Retina (tissue), 1 donor: ENCODE results near the gene EEF1A2.
A peak's percentile ranks its signal among the peaks of the same experiment; 100 is the strongest.

Experiments used
- DNase-seq: peaks from one replicate; pipeline ENCODE4 v3.0.0-alpha.2; 2016

Gene EEF1A2

GRCh38 chr20:63498960-63499337 lies at the start of gene EEF1A2:
Gene EEF1A2 (minus strand): TSS chr20:63499083. CDS start chr20:63497763, 1,320 bp downstream.
- DNase-seq: peak; percentile 19

DNA sequence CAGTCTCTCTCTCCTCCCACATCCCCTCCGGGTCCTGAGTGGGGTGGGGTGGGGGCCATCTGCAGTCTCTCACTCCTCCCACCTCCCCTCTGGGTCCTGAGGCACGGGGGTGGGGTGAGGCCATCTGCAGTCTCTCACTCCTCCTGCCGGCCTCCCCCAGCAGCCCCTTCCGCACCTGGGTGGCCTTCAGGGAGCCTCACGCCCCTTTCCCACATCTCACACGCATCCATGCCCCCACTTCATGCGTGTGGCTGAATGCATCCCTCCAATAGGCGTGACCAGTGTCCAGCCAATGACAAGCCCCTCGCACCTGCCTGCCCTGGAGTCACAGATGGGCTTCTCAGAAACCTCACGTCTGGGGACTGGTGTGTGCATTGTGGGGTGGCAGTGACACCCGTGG lies 49.7 kb upstream of the EEF1A2 start:
- DNase-seq: no peak

GRCh38 chr20:63547725-63548480 lies 49.0 kb upstream of the EEF1A2 start, which contains the start of gene SRMS:
Gene SRMS (minus strand): TSS chr20:63547749. CDS start chr20:63547463, 286 bp downstream.
- DNase-seq: no peak

DNA sequence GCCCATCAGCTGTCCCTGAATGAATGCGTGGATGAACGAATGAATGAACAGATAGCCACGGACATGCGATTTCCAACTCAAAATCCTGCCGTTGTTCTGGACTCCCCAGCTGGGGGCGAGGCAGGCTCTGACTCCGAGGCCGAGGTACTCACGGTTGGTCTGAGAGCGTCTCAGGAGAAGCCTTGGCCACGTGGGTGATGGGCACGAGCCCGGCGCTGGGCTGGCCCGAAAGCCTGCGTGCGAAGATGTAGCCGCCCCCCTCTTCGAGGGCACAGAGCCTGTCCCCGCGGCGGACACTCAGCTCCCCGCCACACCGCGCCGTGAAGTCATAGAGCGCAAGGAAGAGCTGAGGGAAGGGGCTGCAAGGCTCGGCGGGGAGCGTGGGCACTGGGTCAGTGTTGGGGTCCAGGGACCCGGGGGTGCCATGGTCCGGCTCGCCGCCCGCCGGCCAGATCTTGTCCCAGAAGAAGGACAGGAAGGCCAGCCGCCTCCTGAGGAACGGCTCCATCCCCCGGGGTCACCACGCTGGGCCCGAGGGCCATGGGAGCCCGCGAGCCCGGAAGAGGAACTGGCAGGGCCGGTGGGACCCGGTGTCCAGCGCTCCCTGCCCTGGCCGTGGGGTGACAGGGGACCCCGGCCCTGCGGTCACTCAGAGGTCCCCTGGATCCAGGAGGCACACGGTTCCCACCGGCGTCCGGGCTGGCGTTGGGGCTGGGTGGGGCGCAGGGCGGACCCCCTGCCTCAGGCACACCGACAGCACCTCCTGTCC lies 48.3 kb upstream of the EEF1A2 start:
- no peak for DNase-seq

- no peak for DNase-seq
Measured at GRCh38 chr20:63546256-63546955, 47.5 kb upstream of the EEF1A2 start.

DNA sequence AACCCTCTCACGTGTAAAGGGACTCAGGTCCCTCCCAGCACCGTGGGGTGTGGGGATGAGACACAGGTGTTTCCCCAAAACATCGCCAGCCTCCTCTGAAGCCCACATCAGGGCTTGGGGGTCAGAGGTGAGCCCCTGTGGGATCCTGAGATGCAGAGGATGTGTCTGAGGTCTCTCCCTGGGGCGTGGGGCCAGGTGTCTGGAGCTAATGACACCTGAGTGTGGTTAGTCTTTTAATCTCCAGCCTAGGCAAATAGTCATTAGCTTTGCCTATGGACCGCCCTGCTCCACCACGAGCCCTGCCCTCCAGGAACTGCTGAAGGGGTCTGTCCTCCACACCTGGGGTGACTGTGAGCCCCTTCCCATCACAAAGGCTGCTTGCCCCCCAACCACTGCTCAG lies 46.9 kb upstream of the EEF1A2 start:
- DNase-seq: no peak

DNA sequence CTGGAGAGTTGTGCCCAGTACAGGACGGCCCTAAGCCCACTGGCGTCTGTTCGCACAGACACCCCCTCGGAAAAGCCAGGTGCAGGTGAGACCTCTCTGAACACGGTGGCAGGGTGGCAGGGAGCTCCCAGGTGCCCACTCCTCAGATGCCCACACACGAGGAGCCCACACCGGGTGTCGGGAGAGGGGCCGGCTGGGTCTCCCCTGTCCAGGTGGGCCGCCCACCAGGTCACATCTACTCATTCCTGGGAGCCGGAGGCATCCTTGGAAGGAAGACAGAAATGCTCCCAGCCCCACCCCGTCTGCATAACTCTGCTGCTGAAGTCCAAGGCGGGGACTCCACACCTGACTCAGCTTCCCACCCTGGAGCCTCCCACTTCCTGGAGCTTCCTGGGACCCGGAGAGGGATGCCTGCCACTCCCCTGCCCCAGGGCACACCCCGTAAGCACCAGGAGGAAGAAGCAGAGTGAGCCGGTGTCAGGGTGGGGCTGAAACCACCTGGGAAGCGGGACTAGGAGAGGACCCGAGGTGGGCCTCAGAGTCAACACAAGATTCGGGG lies 46.2 kb upstream of the EEF1A2 start:
- no peak for DNase-seq

DNA sequence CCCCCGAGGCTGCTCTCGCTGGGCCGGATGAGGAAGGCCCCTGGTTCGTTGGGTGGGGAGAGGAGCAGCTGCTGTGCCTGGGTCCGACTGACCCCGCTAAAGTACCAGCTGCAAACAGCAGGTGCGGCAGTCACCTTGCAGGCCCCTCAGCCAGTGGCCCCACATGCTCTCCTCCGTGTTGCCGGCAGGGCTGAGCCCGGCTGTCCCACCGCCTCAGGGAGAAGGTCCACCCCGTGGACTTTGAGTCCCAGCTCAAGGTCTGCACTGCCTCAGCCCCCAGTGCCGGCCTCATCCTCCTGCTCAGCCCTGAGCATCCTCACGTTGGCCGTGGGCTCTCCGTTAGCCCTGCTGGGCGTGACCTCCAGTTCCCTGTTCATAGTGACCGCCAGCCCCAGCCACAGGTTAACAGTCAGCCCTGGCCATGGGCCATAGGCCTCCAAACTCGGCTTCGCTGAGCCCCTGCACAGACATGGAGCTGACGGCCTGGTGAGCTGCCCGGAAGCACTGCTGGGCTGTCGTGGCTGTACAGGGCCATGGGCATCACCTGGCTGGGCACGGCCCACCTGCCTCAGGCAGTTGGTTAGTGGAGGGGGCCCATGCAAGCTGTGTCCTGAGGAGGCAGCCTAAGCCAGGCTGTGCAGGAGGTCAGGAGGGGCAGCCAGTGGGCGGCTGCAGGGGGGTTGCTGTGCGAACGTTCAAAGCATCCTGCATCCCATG lies 45.5 kb upstream of the EEF1A2 start:
- no peak for DNase-seq

GRCh38 chr20:63543733-63544132 lies 44.9 kb upstream of the EEF1A2 start:
- no peak for DNase-seq

GRCh38 chr20:63543131-63543530 lies 44.2 kb upstream of the EEF1A2 start:
- no peak for DNase-seq

DNA sequence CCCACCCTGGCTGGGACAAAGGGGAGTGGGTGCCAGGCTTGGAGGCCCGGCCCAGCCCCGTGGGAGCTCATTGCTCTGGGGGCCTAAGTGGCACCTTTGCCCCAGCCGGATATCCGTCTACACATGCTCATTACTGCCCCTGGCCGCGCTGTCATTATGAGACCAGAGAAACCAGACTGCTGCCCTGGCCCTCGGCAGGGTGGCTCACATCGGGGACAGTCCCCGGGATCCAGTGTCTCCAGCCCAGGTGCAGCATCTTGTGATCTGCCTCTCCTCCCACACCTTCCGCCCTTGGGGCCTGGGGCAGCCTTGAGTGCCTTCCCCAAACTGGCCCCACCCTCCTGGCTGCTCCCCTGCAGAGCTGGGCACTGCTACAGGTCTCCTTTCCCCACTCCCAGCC lies 43.8 kb upstream of the EEF1A2 start:
- no peak for DNase-seq

- no peak for DNase-seq
Measured at GRCh38 chr20:63542031-63542559, 43.2 kb upstream of the EEF1A2 start.

DNA sequence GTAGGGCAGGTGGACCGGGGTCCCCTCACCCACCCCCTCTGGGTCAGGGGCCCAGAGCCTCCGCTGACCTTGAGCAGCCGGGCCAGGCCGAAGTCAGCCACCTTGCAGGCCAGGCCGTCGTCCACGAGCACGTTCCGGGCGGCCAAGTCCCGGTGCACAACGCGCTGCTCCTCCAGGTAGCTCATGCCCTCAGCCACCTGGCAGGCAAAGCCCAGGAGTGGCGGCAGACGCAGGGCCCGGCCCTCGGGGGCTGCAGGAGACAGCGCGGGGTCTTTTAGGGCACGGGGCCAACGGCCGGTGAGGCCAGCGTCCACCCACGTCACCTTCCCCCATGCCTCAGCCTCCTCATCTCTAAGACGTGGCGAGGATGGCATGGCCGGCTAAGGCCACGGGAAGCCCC lies 42.5 kb upstream of the EEF1A2 start:
- no peak for DNase-seq

DNA sequence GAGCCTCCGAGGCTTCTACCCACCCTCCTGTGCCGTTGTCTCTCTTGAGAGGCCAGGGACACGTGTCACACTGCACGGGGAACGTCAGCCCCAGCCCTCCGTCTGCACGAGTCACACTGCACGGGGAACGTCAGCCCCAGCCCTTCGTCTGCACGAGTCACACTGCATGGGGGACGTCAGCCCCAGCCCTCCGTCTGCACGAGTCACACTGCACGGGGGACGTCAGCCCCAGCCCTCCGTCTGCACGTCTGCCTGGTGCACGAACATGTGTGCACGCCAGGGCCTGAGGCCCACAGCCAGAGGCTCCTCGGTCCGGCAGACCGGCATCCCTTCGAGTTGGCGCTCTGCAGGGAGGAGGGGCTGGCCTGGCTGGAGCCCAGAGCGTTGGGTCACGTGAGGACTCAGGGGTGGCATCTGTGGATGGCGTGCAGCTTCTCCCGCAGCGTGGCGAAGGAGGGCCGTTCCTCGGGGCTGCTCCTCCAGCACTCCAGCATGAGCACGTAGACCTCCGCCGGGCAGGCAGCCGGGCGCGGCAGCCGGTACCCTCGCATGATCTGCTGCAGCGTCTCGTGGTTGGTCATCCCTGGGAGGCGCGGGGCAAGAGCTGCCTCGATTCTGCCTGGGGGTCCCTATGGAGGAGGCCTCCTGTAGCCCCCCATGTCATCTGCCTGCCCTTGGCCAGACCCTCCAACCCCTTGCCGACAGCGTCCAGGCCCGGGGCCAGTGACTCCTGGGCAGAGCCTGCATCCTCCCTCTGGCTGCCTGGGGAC lies 41.7 kb upstream of the EEF1A2 start:
- DNase-seq: peak; percentile 79

DNA sequence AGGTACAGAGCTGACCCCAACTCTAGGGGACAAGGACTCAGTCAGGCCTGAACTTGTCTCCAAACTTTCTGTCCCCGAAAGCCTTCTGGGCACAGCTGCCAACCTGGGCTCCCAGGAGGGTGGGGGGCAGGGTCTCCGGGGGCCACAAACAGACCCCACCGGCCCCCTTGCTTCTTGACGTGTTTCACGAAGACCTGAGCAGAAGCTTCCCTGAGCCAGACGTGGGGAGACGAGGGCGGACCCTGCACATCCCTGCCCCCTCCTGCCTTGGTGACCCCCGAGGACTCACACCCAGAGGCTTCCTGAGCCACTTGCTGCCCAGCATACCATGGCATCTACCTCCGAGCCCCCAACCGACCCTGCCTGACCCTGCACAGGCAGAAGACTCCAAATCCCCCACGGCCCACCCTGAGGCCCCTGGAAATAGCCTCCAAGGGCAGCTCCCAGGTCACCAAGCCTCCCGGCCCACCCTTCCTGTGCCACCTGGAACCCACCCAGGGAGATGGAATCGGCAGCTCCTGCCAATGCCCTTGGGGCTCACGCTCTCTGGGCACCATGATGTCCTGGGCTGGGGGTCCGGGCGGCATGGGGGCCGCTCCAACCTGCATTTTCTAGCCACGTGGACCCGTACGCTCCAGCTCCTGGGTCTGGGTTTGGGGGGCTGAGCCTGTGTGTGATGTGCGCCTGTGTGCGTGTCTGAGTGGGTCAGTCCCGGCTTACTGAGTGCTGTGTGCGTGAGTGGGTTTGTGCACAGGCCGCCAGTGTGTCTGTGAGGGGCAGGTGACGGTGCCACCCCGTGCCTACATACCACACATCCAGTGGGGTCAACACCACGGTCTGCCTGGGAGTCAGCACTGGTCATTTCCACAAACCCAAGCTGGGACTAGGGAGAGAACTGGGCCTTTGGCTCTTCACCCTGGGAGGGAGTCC lies 40.8 kb upstream of the EEF1A2 start:
- DNase-seq: no peak

- DNase-seq: peak; percentile 6
Measured at GRCh38 chr20:63539092-63539430, 40.2 kb upstream of the EEF1A2 start.

- DNase-seq: peak; percentile 9
Measured at GRCh38 chr20:63538204-63539091, 39.6 kb upstream of the EEF1A2 start.

DNA sequence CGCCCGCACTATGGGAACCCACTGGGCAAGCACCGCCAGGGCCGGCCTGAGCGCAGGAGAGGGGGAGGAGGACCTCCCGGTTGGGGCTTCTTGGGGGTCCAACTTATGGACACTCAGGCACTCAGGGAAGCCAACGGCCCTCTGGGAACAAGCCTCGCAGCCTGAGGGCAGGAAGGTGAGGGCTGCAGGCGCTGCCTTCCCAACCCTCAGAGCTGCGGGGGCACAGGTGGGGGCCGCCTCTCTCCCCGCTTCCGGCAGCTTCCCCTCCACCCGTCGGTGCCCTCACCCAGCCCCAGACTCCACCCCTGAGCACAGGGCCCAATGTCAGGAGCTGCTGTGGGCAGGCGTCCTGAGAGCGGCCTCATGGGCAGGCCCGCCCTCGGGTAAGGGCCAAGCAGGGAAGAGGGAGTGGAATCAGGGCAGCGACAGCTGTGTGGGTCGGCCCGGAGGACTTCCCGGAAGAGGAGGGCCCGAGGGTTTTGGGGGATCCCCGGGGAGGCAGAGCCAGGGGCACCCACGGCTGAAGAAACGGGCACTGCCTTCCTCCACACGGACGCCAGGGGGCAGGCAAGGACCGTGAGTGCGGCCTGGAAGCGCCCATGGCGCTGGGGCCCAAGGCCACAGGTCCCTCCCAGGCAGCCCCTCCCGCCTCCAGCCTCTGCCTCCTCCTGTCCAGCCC lies 38.8 kb upstream of the EEF1A2 start:
- DNase-seq: peak; percentile 92

DNA sequence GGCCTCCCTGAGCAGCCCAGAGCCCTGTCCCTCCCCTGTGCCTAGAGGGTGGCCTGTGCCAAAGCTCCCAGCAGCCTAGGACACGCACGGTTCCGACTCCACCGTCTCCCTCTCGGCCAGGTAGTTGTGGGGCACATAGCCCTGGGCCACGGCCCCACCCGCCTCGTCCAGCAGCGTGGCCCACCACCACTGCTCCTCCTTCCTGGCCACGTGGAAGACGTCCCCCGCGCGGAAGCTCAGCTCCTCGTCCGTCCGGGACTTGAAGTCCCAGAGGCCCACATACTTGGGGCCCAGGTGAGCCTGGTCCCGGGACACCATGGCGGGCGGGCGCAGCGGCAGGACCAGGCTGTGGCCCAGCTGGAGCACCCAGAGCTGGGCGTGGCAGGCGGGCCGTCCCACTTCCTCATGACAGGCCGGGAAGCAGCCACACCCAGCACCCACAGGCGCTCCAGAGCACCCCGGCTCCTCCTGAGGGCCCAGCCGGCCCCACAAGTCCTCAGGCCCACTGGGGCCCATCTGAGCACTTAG lies 38.2 kb upstream of the EEF1A2 start, which contains the start of gene PTK6:
PTK6 (minus strand) TSS at position 380 of the 528 bp plus-strand sequence; CDS start at position 318, 62 bp downstream.
- DNase-seq: peak; percentile 16
